ENCODE data around the gene ARMC3. TPM values are rescaled to one million over a fixed set of nuclear protein-coding genes. Genes with fewer than 3 reads are reported as not detected.

ARMC3 gene
- total RNA-seq, 1 experiment from 2014 or later: not detected

- no peaks in the 10 kb centered on the region for H3K36me3 ChIP-seq (ENCODE audit: insufficient read depth, low read length, poor library complexity, severe bottlenecking)
- intact Hi-C loops (cut with micrococcal nuclease; ENCODE audit: unreplicated experiment): no loop called here
- peaks cover 48% of the 10 kb centered on the region for H3K27me3 ChIP-seq (replicated peaks; ENCODE audit: insufficient read depth, low read depth, low read length, poor library complexity)
- no TSS peak for BruUV-seq (replicated peaks)
- POLR2A ChIA-PET (ENCODE audit: low non-redundant PET): no interaction called here
- H3K27ac ChIP-seq (ENCODE audit: low read depth, low read length, poor library complexity, severe bottlenecking): no peak overlapping the region
- no peak for DNase-seq (ENCODE audit: low spot score)
- no peaks in the 10 kb centered on the region for H3K9me3 ChIP-seq (ENCODE audit: low read depth, low read length, poor library complexity, severe bottlenecking)
- TF ChIP-seq CTCF (conservative IDR thresholded peaks at IDR 0.05; ENCODE audit: low read depth, low read length): no peak
- TF ChIP-seq EZH2 (IDR thresholded peaks at IDR 0.05; ENCODE audit: borderline replicate concordance, low read depth, low read length, poor library complexity, severe bottlenecking): no peak
- no peaks in the 10 kb centered on the region for H3K4me1 ChIP-seq (ENCODE audit: insufficient read depth, low read length, poor library complexity, severe bottlenecking)
- CTCF ChIA-PET: no interaction called here
- no peak overlapping the region for H3K4me3 ChIP-seq (ENCODE audit: low read depth, low read length, poor library complexity, severe bottlenecking)
Observed at GRCh38 chr10:23024002-23024401, 96.1 kb downstream of the ARMC3 start.

GRCh38 chr10:23031318-23031717 is 103.5 kb downstream of the ARMC3 start:
- no peak overlapping the region for H3K27ac ChIP-seq (ENCODE audit: low read depth, low read length, poor library complexity, severe bottlenecking)
- H3K27me3 ChIP-seq (replicated peaks; ENCODE audit: insufficient read depth, low read depth, low read length, poor library complexity): peaks cover 55% of the 10 kb centered on the region
- no TSS peak for BruUV-seq (replicated peaks)
- no peak for DNase-seq (ENCODE audit: low spot score)
- H3K36me3 ChIP-seq (ENCODE audit: insufficient read depth, low read length, poor library complexity, severe bottlenecking): no peaks in the 10 kb centered on the region
- TF ChIP-seq CTCF (conservative IDR thresholded peaks at IDR 0.05; ENCODE audit: low read depth, low read length): no peak
- no peak for TF ChIP-seq EZH2 (IDR thresholded peaks at IDR 0.05; ENCODE audit: borderline replicate concordance, low read depth, low read length, poor library complexity, severe bottlenecking)
- intact Hi-C loops (cut with micrococcal nuclease; ENCODE audit: unreplicated experiment): no loop called here
- POLR2A ChIA-PET (ENCODE audit: low non-redundant PET): no interaction called here
- no peaks in the 10 kb centered on the region for H3K4me1 ChIP-seq (ENCODE audit: insufficient read depth, low read length, poor library complexity, severe bottlenecking)
- CTCF ChIA-PET: no interaction called here
- H3K4me3 ChIP-seq (ENCODE audit: low read depth, low read length, poor library complexity, severe bottlenecking): no peak overlapping the region
- H3K9me3 ChIP-seq (ENCODE audit: low read depth, low read length, poor library complexity, severe bottlenecking): no peaks in the 10 kb centered on the region

- TF ChIP-seq CTCF (conservative IDR thresholded peaks at IDR 0.05; ENCODE audit: low read depth, low read length) (no peak), EZH2 (IDR thresholded peaks at IDR 0.05; ENCODE audit: borderline replicate concordance, low read depth, low read length, poor library complexity, severe bottlenecking) (no peak)
- DNase-seq (ENCODE audit: low spot score): no peak
- H3K9me3 ChIP-seq (ENCODE audit: low read depth, low read length, poor library complexity, severe bottlenecking): no peaks in the 10 kb centered on the region
- no peaks in the 10 kb centered on the region for H3K4me1 ChIP-seq (ENCODE audit: insufficient read depth, low read length, poor library complexity, severe bottlenecking)
- ChIA-PET POLR2A (ENCODE audit: low non-redundant PET) (interaction anchor here (0.6 kb wide), 1 partner anchor 462 kb away, joined by 3 read pairs; no protein-coding TSS in a partner anchor), CTCF (no interaction called here)
- no peak overlapping the region for H3K27ac ChIP-seq (ENCODE audit: low read depth, low read length, poor library complexity, severe bottlenecking)
- H3K36me3 ChIP-seq (ENCODE audit: insufficient read depth, low read length, poor library complexity, severe bottlenecking): no peaks in the 10 kb centered on the region
- H3K4me3 ChIP-seq (ENCODE audit: low read depth, low read length, poor library complexity, severe bottlenecking): no peak overlapping the region
- intact Hi-C loops (cut with micrococcal nuclease; ENCODE audit: unreplicated experiment): no loop called here
- no TSS peak for BruUV-seq (replicated peaks)
- H3K27me3 ChIP-seq (replicated peaks; ENCODE audit: insufficient read depth, low read depth, low read length, poor library complexity): peaks cover 27% of the 10 kb centered on the region
Observed at GRCh38 chr10:23034790-23035189, 106.9 kb downstream of the ARMC3 start.

Measured in A673 (cell line).